DND-41 (cell line): Measurements from ENCODE around the gene CCNY.

ENCODE experiments used
- ATAC-seq: fragments of 200-7000 bp; cut with Tn5 transposase; 3 replicates; pipeline ENCODE4 v1.9.1; 2021; ENCODE audit warnings: low read depth; ENCODE audit not compliant: insufficient read depth
- DNase-seq: peaks from one replicate; pipeline ENCODE4 v3.0.0-alpha.2; 2020
- H2AFZ ChIP-seq: 2 replicates; pipeline ENCODE4 v1.6.0; 2012; ENCODE audit warnings: low read depth, low read length
- H3K27ac ChIP-seq: 2 replicates; pipeline ENCODE4 v1.5.1; 2012; ENCODE audit warnings: low read length, inconsistent platforms
- H3K27me3 ChIP-seq: fragments of 200-600 bp; sonication (generic); 2 replicates; pipeline ENCODE4 v1.6.0; 2012; ENCODE audit warnings: low read length, mild to moderate bottlenecking, inconsistent platforms; ENCODE audit not compliant: insufficient read depth, poor library complexity
- H3K36me3 ChIP-seq: 2 replicates; pipeline ENCODE4 v1.5.1; 2012; ENCODE audit warnings: low read length, inconsistent platforms; ENCODE audit not compliant: insufficient read depth
- H3K4me1 ChIP-seq: 2 replicates; pipeline ENCODE4 v1.5.1; 2012; ENCODE audit warnings: mild to moderate bottlenecking, low read length; ENCODE audit not compliant: insufficient read depth
- H3K4me2 ChIP-seq: 2 replicates; pipeline ENCODE4 v1.6.0; 2012; ENCODE audit warnings: mild to moderate bottlenecking, moderate library complexity, low read length, inconsistent platforms; ENCODE audit not compliant: insufficient read depth
- H3K4me3 ChIP-seq, 2 experiments: fragments of 200-600 bp in 1 of 2; shearing (Covaris generic) in 1 of 2; 2 replicates each; pipeline ENCODE4 v1.5.1; 2012 to 2016; ENCODE audit warnings: inconsistent platforms in 2 of 2, low read length in 2 of 2, mild to moderate bottlenecking in 2 of 2, low read depth in 1 of 2, moderate library complexity in 1 of 2
- H3K79me2 ChIP-seq: 2 replicates; pipeline ENCODE4 v1.6.0; 2012; ENCODE audit warnings: low read length, inconsistent platforms; ENCODE audit not compliant: insufficient read depth
- H3K9ac ChIP-seq: 2 replicates; pipeline ENCODE4 v1.6.0; 2012; ENCODE audit warnings: low read depth, mild to moderate bottlenecking, inconsistent platforms, low read length, moderate library complexity
- H3K9me3 ChIP-seq: 2 replicates; pipeline ENCODE4 v1.5.1; 2012; ENCODE audit warnings: low read length, moderate library complexity, mild to moderate bottlenecking, inconsistent platforms; ENCODE audit not compliant: insufficient read depth, severe bottlenecking
- H4K20me1 ChIP-seq: 2 replicates; pipeline ENCODE4 v1.6.0; 2012; ENCODE audit warnings: low read length; ENCODE audit not compliant: insufficient read depth
- CTCF ChIP-seq: IDR thresholded peaks from 2 replicates; pipeline ENCODE4 v1.5.1; 2012; ENCODE audit warnings: borderline replicate concordance, low read length, moderate library complexity, mild to moderate bottlenecking; ENCODE audit not compliant: poor library complexity, severe bottlenecking; ENCODE audit errors: extremely low read depth
- EZH2 ChIP-seq: IDR thresholded peaks from 3 replicates; pipeline ENCODE4 v1.6.1; 2012; ENCODE audit warnings: borderline replicate concordance, low read depth, mild to moderate bottlenecking, moderate library complexity, low read length, inconsistent platforms; ENCODE audit not compliant: severe bottlenecking

The CCNY gene

DNA sequence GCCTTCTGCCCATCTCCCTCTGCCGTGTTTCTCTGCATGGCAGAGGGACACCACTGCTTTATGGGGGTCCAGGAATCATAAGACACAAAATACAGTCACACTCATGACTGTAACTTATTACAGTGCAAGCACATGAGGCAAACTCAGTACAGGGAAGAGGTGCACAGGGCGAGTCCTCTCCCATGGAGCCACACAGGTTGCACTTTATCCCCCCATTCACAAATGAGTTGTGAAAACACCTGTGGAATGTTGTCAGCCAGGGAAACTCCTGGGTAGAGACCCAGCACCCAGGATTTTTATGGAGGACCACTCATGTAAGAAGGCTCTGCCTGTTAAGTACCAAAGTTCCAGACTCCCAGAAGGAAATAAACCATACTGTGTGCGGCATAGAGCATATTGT lies 161.6 kb downstream of the CCNY start:
- H3K27ac ChIP-seq: no peak overlapping the region
- H3K4me1 ChIP-seq: no peaks in the 10 kb centered on the region
- ATAC-seq (no peak), DNase-seq (no peak)
- H3K9me3 ChIP-seq: no peaks in the 10 kb centered on the region
- no peak overlapping the region for H3K4me3 ChIP-seq
- no peak overlapping the region for H2AFZ ChIP-seq
- no peak overlapping the region for H3K4me2 ChIP-seq
- no peak overlapping the region for H3K9ac ChIP-seq
- no peaks in the 10 kb centered on the region for H3K36me3 ChIP-seq
- H3K79me2 ChIP-seq: peaks cover 13% of the 10 kb centered on the region
- TF ChIP-seq EZH2 (no peak), CTCF (no peak)
- peaks cover 26% of the 10 kb centered on the region for H4K20me1 ChIP-seq
- no peaks in the 10 kb centered on the region for H3K27me3 ChIP-seq

GRCh38 chr10:35498693-35499092 lies 162.4 kb downstream of the CCNY start:
- DNase-seq (no peak), ATAC-seq (no peak)
- H3K9me3 ChIP-seq: no peaks in the 10 kb centered on the region
- no peak overlapping the region for H3K4me3 ChIP-seq
- peaks cover 26% of the 10 kb centered on the region for H4K20me1 ChIP-seq
- no peaks in the 10 kb centered on the region for H3K27me3 ChIP-seq
- no peaks in the 10 kb centered on the region for H3K4me1 ChIP-seq
- TF ChIP-seq EZH2: no peak
- TF ChIP-seq CTCF: no peak
- no peak overlapping the region for H3K4me2 ChIP-seq
- no peak overlapping the region for H3K27ac ChIP-seq
- no peak overlapping the region for H3K9ac ChIP-seq
- no peak overlapping the region for H2AFZ ChIP-seq
- H3K79me2 ChIP-seq: peaks cover 13% of the 10 kb centered on the region
- H3K36me3 ChIP-seq: no peaks in the 10 kb centered on the region

DNA sequence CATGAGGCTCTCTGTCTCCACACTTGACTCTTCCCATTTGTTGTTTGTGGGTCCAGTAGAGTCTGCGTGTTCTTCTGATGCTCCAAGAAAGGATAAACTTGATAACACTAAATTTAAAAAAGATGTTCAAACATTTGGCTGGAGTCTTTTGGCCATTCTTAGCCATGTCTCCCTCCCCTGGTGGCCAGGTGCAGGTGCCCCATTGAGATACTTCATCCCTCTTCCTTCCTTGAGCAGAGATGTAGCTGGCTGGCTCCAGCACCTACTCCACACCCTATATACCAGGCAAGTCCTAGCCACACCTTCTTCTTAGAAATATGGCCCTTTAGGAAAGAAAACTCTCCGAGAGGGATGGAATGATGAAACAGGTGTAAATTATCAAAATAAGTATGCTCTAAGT lies 165.6 kb downstream of the CCNY start:
- H3K79me2 ChIP-seq: peaks cover 7% of the 10 kb centered on the region
- H3K4me2 ChIP-seq: no peak overlapping the region
- H3K27me3 ChIP-seq: no peaks in the 10 kb centered on the region
- no peaks in the 10 kb centered on the region for H3K4me1 ChIP-seq
- H3K36me3 ChIP-seq: no peaks in the 10 kb centered on the region
- TF ChIP-seq CTCF: no peak
- no peak for TF ChIP-seq EZH2
- no peak overlapping the region for H3K27ac ChIP-seq
- DNase-seq: no peak
- no peaks in the 10 kb centered on the region for H3K9me3 ChIP-seq
- peaks cover 18% of the 10 kb centered on the region for H4K20me1 ChIP-seq
- H3K9ac ChIP-seq: no peak overlapping the region
- no peak overlapping the region for H2AFZ ChIP-seq
- no peak overlapping the region for H3K4me3 ChIP-seq
- no peak for ATAC-seq

GRCh38 chr10:35502692-35503091 lies 166.4 kb downstream of the CCNY start:
- H3K36me3 ChIP-seq: no peaks in the 10 kb centered on the region
- TF ChIP-seq EZH2 (no peak), CTCF (no peak)
- no peaks in the 10 kb centered on the region for H3K9me3 ChIP-seq
- no peak overlapping the region for H2AFZ ChIP-seq
- H3K9ac ChIP-seq: no peak overlapping the region
- H3K27me3 ChIP-seq: no peaks in the 10 kb centered on the region
- peaks cover 18% of the 10 kb centered on the region for H4K20me1 ChIP-seq
- H3K27ac ChIP-seq: no peak overlapping the region
- H3K4me3 ChIP-seq: no peak overlapping the region
- no peaks in the 10 kb centered on the region for H3K4me1 ChIP-seq
- DNase-seq (no peak), ATAC-seq (no peak)
- peaks cover 6% of the 10 kb centered on the region for H3K79me2 ChIP-seq
- H3K4me2 ChIP-seq: no peak overlapping the region
